Posterior cingulate gyrus (tissue), 11 donors: Measurements from ENCODE around the gene MPHOSPH9.
A peak's percentile ranks its signal among the peaks of the same experiment; 100 is the strongest.

ENCODE experiments used
- DNase-seq, 10 donors: peaks; one replicate each; pipeline versions ENCODE4 v3.0.0 to v3.0.0-alpha.2; 2020 to 2021; ENCODE audit warnings: mixed read lengths in 3 of 10
- intact Hi-C: fragments of 100-400 bp; cut with DNase I; formaldehyde crosslinking; loops from one replicate; pipeline ENCODE4 v1.15.1; 2023

Gene MPHOSPH9

GRCh38 chr12:123134271-123134671 lies 98.7 kb downstream of the MPHOSPH9 start:
- peak in 1 of 10 donors; percentile 62 for DNase-seq
- intact Hi-C loops = no loop called here

DNA sequence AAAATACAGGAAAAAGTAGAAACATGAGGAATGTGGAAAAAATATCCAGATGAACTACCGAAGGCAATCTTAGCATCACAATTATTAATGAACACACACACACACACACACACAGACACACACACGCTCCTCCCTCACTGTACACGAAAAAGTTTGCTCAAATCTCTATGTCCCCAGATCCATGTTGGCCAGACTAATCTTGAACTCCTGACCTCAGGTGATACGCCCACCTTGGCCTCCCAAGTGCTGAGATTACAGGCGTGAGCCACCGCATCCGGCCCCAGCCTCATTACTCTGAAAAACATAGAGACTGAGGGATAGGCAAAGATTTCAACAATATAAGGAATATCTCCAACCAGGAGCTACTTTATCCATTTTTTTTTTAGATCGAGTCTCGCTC lies 99.2 kb downstream of the MPHOSPH9 start:
- DNase-seq = peak in 1 of 10 donors; percentile 42
- intact Hi-C loops = no loop called here

DNA sequence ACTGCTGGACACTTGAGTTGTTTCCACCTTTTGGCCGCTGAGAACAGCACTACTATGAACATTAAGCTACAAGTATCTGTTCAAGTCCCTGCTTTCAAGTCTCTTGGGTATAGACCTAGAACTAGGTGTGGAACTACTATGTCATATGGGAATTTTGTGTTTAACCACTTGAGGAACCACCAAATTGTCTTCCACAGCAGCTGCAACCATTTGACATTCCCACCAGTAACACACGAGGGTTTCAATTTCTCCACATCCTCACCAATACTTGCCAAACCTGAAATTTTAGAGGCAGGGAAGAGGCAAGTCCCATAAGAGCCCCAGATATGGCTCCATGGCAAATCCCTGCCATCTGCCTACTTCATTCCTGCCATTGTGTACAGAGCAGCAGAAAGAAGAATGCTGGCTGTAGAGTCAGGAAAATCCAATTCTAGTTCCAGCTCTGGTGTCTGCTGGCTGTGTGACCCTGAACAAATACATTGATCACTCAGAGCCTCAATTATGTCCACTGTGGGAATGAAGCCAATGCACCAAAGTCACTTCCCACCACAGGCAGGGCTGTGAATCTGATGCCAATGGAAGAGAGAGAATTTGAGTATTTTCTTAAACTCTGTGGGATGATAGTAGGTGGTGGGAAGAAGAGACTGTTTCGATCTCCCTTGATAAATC lies 99.9 kb downstream of the MPHOSPH9 start:
- intact Hi-C loops = no loop called here
- DNase-seq = no peak

DNA sequence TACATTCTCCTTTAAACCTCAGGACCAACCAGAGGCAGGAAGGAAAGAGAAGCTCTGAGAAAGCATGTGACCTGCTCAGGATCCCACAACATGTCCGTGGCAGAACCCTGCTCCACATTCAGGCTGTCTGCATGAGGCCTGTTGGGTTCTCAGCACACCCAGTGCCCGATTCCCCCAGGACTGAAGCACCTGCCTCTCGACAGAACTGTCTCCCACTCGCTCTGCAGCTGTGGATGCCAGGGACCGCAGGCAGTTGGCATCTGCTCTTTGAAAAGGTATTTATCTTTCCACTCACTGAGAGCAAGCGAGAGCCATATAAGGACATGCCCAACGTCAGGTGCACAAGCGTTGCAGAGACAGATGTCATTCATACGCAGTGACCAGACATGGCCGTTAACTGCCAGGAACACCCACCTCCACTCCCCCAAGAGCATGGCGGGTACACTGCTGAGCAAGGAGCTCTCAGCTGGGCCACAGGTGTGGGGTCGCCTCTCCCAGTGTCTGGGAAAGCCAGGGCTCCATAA lies 101.0 kb downstream of the MPHOSPH9 start:
- intact Hi-C loops = no loop called here
- peak in 3 of 10 donors; percentile 69 to 90 (median 84) for DNase-seq

- intact Hi-C loops = no loop called here
- peak in 1 of 10 donors; percentile 42 for DNase-seq
These were observed 101.6 kb downstream of the MPHOSPH9 start for GRCh38 chr12:123131291-123131832.

DNA sequence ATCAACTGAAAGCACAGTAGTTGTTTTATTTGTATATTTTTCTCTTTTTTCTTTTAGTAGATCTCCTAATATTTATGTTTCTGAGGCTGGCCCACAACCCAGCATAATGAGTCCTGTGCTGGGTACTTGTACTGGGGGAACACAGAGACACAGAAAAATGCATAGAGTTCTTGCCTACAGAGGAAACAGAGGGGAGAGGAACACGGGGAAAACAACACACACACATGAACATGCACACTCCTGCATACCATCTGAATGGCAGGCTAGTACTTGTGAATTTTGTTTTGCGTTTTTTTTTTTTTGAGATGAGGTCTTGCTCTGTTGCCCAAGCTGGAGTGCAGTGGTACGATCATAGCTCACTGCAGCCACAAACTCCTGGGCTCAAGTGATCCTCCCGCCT lies 103.3 kb downstream of the MPHOSPH9 start:
- intact Hi-C loops = no loop called here
- DNase-seq = peak in 1 of 10 donors; percentile 57

DNA sequence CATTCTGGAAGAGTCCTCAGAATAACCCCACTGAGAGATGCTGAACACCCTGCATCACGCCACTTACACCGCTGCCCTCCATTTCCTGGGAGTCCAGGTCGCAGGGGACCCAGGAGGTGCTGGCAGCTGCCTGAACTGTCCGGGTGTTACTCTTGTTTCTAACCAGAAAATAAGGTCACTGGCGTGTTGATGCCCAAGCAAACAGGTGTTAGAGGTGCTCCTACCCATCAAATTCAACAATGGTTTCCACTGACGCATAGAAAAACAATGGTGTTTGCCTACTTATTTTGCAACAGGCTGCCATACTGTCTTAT lies 105.8 kb downstream of the MPHOSPH9 start:
- intact Hi-C loops = no loop called here
- peak in 1 of 10 donors; percentile 9 for DNase-seq

GRCh38 chr12:123126294-123127181 lies 106.4 kb downstream of the MPHOSPH9 start:
- peak in 1 of 10 donors; percentile 13 for DNase-seq
- intact Hi-C loops = no loop called here

GRCh38 chr12:123122626-123123025 lies 110.3 kb downstream of the MPHOSPH9 start:
- intact Hi-C loops = no loop called here
- DNase-seq = peak in 1 of 10 donors; percentile 1

DNA sequence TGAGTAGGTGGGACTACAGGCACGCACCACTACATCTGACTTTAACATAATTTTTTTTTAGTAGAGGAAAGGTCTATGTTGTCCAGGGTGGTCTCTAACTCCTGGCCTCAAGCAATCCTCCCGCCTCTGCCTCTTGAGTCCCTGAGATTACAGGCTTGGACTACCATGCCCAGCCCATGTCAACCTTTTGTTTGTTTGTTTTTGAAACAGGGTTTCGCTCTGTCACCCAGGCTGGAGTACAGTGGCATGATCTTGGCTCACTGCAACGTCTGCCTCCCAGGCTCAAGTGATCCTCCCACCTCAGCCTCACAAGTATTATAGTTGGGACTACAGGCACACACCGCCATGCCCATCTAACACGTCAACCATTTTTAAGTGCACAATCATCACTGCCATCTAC lies 111.3 kb downstream of the MPHOSPH9 start:
- DNase-seq = peak in 1 of 10 donors; percentile 16
- intact Hi-C loops = no loop called here

DNA sequence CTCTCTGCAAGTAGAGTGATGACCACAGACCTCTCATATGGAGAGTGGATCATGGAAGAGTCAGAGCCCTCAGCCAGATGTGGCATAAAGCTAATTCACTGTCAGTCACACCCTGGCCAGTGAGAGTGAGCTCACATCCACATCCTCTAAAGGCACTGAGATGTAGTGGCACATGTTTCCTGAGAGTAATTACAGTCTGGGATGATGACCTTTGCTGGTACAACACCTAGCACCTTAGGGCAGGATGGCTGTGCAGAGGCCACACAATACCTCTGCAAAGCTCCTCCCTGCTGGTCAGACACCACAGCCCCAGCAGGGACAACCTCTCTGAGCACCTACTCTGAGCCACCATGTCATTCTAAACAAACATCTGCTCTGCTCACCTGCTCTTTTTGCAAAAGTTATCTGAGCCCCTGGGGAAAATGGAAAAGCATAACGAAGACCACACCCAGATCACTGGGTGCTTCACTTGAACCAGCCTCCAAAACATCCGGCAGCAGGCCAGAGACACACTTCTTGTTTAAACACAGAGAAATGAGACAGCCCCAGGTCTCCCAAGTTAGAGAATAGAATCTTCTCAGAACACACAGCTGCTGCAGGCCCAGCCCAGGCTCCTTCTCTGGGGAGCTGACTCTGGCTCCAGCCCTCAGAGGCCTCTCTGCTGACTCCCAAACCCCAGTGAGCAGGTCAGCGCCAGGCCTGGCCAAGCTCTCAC lies 112.3 kb downstream of the MPHOSPH9 start:
- intact Hi-C loops = no loop called here
- peak in 1 of 10 donors; percentile 62 for DNase-seq

DNA sequence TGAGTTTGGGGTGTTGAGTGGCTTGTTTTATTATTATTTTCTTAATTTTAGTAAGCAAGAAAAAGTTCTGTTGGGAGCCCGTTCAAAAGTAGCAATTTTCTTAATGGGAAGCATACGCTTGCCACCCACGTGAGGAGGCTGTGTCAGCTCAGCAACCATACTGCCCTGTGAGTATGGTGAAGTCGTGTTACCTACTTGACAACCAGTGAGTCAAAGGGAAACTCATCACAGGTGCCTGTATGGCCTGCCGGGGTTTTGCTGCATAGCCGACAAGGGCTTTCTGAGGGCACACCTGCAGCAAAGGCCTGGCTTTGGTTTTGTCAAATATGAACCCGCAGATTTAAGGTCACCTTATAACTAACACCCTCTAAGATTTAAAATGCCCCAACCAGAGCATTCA lies 113.1 kb downstream of the MPHOSPH9 start:
- intact Hi-C loops = no loop called here
- DNase-seq = peak in 1 of 10 donors; percentile 62

DNA sequence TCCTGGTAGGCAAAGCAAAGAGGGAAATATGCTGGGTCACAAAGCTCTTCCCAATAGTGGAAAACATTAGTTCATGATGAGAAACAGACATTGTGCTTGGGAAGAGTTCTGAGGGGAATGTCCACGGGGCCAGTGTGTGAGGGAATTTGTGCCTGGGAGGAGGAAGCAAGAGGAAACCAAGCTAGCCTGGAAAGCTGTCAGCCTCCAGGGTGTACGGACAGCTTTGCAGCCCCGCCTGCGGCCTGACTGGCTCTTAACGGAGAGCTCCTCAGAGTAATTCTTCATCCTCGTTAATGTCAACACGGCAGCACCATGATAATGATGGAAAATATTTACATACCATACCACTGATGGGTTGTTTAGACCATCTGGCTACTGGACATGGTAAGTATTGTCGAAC lies 114.4 kb downstream of the MPHOSPH9 start:
- peak in 1 of 10 donors; percentile 27 for DNase-seq
- intact Hi-C loops = no loop called here

- intact Hi-C loops = no loop called here
- peak in 8 of 10 donors; percentile 42 to 91 (median 60) for DNase-seq
These were observed 117.4 kb downstream of the MPHOSPH9 start for GRCh38 chr12:123115409-123116121.

- DNase-seq = peak in 1 of 10 donors; percentile 79
- intact Hi-C loops = no loop called here
These were observed 118.4 kb downstream of the MPHOSPH9 start for GRCh38 chr12:123114304-123115083.

DNA sequence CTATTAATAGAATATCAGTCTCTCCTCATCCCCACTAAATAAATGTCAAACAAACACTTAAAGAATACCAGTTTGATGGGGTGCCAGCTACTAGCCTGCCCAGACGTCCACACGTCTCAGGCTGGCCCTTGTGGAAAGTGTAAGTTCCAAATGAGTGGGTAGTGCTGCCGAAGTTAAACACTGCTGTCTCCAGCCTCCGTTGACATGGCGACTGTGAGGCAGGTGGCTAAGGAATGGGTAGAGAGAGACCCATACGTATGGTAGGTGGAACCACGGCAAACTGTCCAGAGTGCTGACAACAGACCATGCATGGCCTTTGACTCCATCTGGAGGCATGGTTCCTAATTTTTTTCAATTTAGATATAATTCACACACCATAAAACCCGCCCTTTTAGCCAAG lies 119.9 kb downstream of the MPHOSPH9 start:
- peak in 5 of 10 donors; percentile 39 to 91 (median 79) for DNase-seq
- intact Hi-C loops = no loop called here

DNA sequence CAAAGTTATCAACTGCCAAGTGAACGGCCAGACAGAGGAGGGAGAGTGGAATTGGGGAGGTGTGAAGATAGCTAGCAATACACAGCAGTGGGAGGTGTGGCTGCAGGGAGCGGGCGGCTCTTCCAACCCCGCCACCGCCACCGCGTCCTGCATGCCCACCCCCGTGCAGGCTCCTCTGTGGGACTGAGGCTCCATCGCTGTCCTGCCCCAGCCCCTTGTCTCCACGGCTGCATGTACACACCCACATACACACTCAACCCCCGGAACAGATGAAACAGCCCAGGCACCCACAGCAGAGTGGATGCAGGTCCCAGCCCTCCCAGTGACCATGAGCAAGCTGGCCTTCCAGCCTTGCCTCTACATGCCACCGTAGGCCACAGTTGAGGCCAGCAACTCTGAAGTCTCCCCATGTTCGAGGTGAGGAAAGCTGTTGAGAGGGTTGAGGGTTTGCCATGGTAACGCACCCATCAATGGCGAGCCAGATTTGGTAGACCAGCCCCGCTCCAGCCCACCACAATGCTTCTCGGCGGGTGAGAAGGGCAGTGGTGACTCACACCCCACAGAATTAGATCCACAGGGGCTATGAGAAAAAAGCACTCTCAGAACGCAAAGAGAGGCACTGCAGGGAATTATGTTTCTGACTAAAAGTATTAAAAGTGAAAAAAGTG lies 121.3 kb downstream of the MPHOSPH9 start:
- intact Hi-C loops = no loop called here
- DNase-seq = peak in 3 of 10 donors; percentile 20 to 86 (median 83)

GRCh38 chr12:123109319-123109772 lies 123.6 kb downstream of the MPHOSPH9 start:
- intact Hi-C loops = no loop called here
- peak in 7 of 10 donors; percentile 25 to 82 (median 41) for DNase-seq
